WERI-Rb-1 (cell line): ENCODE results near the gene PFAS.

Experiments
- DNase-seq: peaks from one replicate; pipeline ENCODE4 v3.0.0-alpha.2; 2020
- H3K27ac ChIP-seq: fragments of 250-450 bp; sonication (Bioruptor Pico); 2 replicates; pipeline ENCODE4 v1.5.1; 2020; ENCODE audit warnings: mild to moderate bottlenecking, moderate library complexity
- H3K27me3 ChIP-seq: fragments of 250-450 bp; sonication (Bioruptor Pico); 2 replicates; pipeline ENCODE4 v1.5.1; 2021; ENCODE audit warnings: mild to moderate bottlenecking, low read depth, moderate library complexity; ENCODE audit not compliant: insufficient read depth, severe bottlenecking
- H3K36me3 ChIP-seq: fragments of 250-450 bp; sonication (Bioruptor Pico); 2 replicates; pipeline ENCODE4 v1.5.1; 2020; ENCODE audit warnings: mild to moderate bottlenecking, moderate library complexity
- H3K4me3 ChIP-seq: 2 replicates; pipeline ENCODE4 v1.5.1; 2011; ENCODE audit warnings: low read depth, mild to moderate bottlenecking, control low read depth, low read length
- H3K9me3 ChIP-seq: fragments of 250-450 bp; sonication (Bioruptor Pico); 2 replicates; pipeline ENCODE4 v1.5.1; 2021; ENCODE audit warnings: mild to moderate bottlenecking, moderate library complexity; ENCODE audit not compliant: severe bottlenecking
- TF ChIP-seq, protein P1 (sequence below): IDR thresholded peaks from 2 replicates; pipeline ENCODE4 v1.5.1; 2011; ENCODE audit warnings: low read depth, mild to moderate bottlenecking, control low read depth, inconsistent platforms, low read length

PFAS gene, protein sequence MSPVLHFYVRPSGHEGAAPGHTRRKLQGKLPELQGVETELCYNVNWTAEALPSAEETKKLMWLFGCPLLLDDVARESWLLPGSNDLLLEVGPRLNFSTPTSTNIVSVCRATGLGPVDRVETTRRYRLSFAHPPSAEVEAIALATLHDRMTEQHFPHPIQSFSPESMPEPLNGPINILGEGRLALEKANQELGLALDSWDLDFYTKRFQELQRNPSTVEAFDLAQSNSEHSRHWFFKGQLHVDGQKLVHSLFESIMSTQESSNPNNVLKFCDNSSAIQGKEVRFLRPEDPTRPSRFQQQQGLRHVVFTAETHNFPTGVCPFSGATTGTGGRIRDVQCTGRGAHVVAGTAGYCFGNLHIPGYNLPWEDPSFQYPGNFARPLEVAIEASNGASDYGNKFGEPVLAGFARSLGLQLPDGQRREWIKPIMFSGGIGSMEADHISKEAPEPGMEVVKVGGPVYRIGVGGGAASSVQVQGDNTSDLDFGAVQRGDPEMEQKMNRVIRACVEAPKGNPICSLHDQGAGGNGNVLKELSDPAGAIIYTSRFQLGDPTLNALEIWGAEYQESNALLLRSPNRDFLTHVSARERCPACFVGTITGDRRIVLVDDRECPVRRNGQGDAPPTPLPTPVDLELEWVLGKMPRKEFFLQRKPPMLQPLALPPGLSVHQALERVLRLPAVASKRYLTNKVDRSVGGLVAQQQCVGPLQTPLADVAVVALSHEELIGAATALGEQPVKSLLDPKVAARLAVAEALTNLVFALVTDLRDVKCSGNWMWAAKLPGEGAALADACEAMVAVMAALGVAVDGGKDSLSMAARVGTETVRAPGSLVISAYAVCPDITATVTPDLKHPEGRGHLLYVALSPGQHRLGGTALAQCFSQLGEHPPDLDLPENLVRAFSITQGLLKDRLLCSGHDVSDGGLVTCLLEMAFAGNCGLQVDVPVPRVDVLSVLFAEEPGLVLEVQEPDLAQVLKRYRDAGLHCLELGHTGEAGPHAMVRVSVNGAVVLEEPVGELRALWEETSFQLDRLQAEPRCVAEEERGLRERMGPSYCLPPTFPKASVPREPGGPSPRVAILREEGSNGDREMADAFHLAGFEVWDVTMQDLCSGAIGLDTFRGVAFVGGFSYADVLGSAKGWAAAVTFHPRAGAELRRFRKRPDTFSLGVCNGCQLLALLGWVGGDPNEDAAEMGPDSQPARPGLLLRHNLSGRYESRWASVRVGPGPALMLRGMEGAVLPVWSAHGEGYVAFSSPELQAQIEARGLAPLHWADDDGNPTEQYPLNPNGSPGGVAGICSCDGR (N-terminal part only)

DNA sequence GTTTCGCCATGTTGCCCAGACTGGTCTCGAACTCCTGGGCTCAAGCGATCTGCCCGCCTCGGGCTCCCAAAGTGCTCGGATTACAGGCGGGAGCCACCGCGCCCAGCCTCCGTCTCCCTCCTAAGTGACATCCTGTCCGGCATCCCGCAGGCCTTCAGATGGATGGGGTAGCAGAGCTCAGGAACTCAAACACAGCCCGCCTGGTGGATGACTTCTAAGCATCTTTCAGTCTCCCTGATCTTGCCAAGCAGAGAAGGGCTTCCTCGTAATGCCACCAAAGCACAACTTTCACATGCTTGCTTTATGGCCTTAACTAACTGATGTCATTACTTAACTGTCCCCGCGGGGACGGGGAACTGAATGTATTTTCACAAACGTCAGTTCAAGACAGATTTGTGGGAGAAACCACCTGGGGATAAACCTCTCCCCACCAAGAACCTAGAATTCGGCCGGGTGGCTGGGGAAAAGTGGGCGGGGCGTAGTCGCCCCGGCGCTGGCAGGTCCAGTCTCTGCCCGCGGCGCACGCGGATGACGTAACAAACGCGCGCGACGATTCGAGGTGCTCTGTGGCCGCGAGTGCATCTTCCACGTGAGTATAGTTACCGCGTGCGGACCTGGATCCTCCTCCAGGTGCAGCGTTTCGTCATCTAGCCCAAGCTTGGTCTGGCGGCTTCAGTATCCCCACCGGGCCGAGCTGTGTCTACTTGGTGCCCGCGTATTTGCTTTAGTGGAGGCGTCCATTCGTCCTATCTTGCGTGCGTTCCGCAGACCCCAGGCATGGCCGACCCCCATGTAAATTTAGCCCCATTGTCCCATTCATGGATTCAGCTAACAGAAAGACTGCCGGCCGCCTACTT lies at the start of gene PFAS:
Gene PFAS (plus strand): TSS at position 539 of the 857 bp plus-strand sequence. CDS start 4,649 bp downstream, outside the sequence.
- no peaks in the 10 kb centered on the region for H3K27me3 ChIP-seq
- peak within 1 kb of the TSS; percentile 98 for H3K27ac ChIP-seq
- H3K4me3 ChIP-seq = peak within 1 kb of the TSS; percentile 92
- H3K9me3 ChIP-seq = no peaks in the 10 kb centered on the region
- peaks cover 17% of the 10 kb centered on the region for H3K36me3 ChIP-seq
- TF ChIP-seq, protein P1, sequence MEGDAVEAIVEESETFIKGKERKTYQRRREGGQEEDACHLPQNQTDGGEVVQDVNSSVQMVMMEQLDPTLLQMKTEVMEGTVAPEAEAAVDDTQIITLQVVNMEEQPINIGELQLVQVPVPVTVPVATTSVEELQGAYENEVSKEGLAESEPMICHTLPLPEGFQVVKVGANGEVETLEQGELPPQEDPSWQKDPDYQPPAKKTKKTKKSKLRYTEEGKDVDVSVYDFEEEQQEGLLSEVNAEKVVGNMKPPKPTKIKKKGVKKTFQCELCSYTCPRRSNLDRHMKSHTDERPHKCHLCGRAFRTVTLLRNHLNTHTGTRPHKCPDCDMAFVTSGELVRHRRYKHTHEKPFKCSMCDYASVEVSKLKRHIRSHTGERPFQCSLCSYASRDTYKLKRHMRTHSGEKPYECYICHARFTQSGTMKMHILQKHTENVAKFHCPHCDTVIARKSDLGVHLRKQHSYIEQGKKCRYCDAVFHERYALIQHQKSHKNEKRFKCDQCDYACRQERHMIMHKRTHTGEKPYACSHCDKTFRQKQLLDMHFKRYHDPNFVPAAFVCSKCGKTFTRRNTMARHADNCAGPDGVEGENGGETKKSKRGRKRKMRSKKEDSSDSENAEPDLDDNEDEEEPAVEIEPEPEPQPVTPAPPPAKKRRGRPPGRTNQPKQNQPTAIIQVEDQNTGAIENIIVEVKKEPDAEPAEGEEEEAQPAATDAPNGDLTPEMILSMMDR = no peak
- DNase-seq = peak; percentile 96

DNA sequence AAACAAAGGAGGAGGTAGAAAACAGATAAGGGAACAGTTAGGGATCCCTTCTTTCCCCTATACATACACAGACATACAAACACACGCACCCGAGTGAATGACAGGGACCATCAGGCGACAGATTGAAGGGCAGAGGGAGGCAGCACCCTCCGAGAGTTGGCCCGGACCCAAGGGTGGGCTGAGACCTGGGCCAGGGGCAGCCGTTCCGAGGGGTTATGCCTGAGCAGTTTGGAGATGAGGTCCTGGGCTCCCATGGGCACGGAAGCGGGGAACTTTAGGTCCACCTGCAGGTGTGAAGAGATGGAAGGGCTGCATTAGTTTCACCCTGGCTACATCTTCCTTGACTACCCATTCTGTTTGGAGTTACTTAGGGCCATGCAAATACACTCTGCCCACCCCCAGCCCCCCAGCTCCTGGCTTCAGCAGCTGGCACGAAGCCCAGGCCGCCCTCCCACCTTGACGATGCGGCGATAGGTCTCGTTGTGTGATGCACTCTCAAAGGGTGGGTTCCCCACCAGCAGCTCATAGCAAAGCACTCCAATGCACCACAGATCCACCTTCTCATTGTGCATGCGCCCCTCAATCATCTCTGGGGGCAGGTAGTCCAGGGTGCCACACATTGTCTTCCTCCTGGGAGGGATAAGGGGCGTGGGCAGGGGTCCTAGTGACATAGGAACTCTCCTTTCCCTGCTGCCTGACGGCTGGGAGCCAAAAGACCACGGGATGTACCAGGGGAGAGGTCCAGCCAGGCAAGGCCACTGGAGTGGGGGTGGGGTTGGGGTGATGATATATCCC lies 44.1 kb upstream of the PFAS start:
- H3K36me3 ChIP-seq = peaks cover 69% of the 10 kb centered on the region
- no peaks in the 10 kb centered on the region for H3K27me3 ChIP-seq
- no peaks in the 10 kb centered on the region for H3K9me3 ChIP-seq
- H3K4me3 ChIP-seq = no peak overlapping the region
- TF ChIP-seq, protein P1 = no peak
- no peak for DNase-seq
- H3K27ac ChIP-seq = no peak overlapping the region

DNA sequence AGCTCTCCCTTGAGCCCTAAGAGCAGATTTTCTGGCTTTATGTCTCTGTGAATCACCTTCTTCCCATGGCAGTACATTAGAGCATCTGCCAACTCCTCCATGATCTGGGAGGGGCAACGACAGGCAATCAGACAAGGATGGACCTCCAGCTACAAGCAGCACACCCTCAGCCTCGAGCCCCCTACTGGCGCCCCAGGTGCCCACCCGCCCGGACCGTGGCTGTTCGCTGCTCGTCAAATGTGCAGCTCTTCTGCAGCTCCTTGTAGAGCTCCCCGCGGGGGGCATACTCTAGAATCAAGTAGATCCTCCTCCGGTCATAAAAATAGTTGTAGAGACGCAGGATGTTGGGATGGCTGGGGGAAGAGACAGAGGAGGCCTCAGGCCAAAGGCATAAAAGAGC lies 42.6 kb upstream of the PFAS start:
- H3K36me3 ChIP-seq = peaks cover 65% of the 10 kb centered on the region
- H3K27me3 ChIP-seq = no peaks in the 10 kb centered on the region
- DNase-seq = no peak
- H3K27ac ChIP-seq = no peak overlapping the region
- no peaks in the 10 kb centered on the region for H3K9me3 ChIP-seq
- no peak overlapping the region for H3K4me3 ChIP-seq
- TF ChIP-seq, protein P1 = no peak

DNA sequence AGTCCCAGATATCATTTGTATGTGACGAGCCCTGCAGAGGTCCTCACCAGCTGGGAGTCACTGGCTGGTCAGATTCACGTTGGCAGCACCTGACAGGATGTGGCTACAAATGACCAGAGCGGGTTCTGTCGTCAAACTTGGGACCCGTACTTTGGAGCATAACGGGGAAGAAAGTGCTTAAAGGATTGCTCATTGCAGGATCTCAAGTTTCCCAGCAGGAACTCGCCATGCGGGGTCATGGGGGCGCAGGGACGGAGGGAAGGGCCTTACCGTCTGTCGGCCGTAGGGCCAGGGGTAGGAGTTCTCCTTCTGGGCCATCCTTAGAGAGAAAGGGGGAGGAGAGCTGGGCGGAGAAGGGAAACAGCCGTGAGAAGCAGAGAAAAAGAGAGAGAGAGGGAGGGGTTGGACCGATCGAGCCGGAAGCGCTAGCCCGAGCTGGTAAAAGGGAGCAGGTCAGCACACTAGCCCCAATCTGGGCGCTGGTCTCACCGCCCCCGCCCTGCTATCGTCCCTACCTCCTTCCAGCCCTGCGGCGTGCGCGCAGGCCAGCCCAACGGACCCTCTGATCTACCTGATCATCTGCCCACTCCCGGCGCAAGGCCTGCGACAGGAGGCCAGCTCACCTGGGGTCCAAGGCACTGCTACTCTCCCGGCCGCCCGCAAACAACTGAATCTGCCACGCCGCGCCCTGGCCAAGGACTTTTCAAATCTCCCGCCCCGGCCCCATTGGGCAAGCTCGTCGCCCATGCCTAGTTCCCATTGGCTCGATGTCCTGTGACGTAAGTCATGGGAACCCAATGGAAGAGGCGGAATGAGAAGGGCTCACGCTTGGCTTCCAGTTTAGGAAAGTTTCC lies 39.0 kb upstream of the PFAS start, which contains the start of gene AURKB:
Gene AURKB (minus strand): TSS at position 669 of the 854 bp plus-strand sequence. CDS start 351 bp downstream, at position 318.
- H3K27ac ChIP-seq = peak within 1 kb of the TSS; percentile 95
- H3K4me3 ChIP-seq = peak within 1 kb of the TSS; percentile 78
- H3K27me3 ChIP-seq = no peaks in the 10 kb centered on the region
- TF ChIP-seq, protein P1 = no peak
- H3K36me3 ChIP-seq = peaks cover 48% of the 10 kb centered on the region
- peak; percentile 95 for DNase-seq
- no peaks in the 10 kb centered on the region for H3K9me3 ChIP-seq
